ENCODE results near the gene DNM3.

The DNM3 gene

GRCh38 chr1:172118618-172119017, 277.3 kb downstream of the DNM3 start:
- DNase-seq, result no peak

GRCh38 chr1:172119184-172119583, 277.9 kb downstream of the DNM3 start:
- no peak for DNase-seq

DNA sequence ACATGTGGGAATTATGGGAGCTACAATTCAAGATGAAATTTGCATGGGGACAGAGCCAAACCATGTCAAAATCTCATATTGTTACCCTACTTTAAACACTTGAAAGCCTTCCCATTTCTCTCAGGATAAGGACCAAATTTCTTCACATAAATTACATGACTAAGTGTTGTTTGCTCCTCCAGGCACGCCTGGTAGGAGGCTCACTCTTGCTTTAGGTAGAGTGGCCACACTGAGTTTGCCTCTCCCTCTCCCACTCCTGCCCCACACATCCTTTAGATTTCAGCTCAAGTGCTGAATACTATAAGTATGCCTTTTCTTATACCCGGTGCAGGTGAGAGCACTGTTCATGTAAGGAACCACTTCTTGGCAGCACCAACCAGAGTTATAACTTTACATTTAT, 279.1 kb downstream of the DNM3 start:
- DNase-seq, result no peak

- no peak for DNase-seq
These were observed 279.9 kb downstream of the DNM3 start for GRCh38 chr1:172121081-172121717.

GRCh38 chr1:172122381-172122780, 281.1 kb downstream of the DNM3 start:
- DNase-seq, result no peak

DNA sequence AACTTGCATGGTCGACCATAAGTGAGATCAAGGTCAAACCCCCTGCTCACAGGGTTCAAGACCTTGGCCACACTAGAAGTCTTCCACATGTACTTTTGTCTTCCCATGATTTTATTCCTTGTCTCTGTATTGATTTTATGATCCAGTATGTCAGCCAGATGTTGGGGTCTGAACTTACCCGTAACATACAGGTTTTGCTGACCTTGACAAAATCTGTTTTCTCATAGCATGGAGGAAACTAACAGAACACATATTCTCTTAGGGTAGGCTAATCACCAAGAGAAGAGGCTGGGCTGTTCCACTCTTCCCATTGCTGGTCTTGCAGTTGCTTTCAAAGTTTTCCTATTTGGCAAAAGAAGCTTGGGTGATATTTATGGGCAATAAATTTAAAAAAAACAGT, 284.0 kb downstream of the DNM3 start:
- no peak for DNase-seq

- DNase-seq, result no peak
These were observed 284.6 kb downstream of the DNM3 start for GRCh38 chr1:172125812-172126430.

GRCh38 chr1:172132836-172133235, 291.5 kb downstream of the DNM3 start:
- DNase-seq, result no peak

GRCh38 chr1:172134087-172134731, 292.9 kb downstream of the DNM3 start:
- no peak for DNase-seq

DNA sequence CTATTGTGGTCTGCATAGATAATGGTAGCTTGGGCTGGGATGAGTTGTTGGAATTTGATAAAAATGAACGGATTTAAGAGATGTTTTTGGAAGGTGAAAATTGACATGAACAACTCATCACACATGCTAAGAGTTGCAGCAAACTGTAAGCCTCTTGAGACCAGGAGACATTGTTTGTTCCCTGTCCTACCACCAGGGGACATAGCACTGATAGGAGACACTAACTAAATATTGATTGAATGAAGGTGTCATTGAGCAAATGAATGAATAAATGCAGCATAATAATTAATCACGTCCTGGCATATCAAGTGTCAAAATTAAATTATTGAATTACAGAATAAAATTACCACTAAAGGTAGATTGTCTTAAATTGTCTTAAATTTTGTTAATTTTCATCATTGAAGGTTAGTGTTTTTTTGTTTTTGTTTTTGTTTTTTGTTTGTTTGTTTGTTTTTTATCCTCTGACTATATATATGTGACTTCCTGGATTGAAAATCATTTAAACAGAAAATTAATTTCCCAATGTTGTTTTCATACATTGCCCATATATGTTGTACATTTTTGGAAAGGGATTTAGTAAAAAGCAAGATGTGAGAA, 293.9 kb downstream of the DNM3 start:
- no peak for DNase-seq

GRCh38 chr1:172135978-172136610, 294.8 kb downstream of the DNM3 start:
- DNase-seq, result no peak

DNA sequence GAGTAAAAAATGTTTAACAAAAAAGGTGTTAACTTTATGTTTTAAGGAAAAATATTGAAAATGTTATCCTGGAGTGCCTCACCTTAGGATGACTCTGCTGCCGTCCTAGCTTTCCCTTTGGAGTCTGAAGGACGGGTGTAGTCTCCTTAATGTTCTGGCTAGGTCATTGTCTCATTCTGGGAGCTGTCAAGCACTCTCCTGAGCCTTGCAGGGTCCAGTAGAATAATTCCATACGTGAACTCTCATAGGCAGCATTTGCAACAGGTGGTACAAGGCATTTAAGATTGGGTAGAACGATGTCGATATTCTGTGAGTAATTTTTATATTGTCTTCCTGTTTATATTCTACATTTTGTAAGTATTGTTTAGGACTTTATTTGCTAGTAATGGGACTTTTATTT, 295.6 kb downstream of the DNM3 start:
- no peak for DNase-seq

DNA sequence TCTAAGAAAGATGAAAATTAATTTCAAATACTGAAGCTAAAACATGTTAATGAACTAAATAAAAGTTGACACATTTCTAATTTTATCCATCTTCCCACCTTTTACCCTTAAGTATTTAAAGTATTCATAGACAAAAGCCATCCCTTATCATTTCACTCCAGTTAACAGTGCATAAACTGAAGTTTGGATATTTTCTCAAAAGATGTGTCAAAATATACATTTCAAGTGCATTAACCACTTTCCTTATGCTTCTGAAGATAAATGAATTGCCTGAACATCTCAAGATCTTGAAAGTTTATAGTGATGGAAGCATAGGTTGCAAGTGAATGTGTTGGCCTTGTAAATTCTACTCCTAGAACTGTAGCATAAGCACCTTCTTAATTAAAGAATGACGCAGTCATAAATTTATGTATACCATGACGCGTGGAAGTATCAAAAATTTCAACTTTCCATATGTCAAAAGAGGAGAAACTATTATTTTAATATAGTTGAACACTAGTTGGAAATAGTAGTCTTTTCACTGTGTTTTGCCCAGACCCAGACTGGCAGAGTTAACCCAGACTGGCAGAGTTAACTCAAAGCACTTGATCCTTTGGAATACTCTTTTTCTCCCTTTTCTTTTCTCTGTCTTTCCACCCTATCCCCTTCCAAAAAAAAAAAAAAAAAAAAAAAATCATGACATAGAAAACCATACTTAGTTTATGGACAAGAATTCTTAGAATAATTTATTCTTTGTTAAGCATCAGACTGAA, 296.6 kb downstream of the DNM3 start:
- DNase-seq, result no peak

DNA sequence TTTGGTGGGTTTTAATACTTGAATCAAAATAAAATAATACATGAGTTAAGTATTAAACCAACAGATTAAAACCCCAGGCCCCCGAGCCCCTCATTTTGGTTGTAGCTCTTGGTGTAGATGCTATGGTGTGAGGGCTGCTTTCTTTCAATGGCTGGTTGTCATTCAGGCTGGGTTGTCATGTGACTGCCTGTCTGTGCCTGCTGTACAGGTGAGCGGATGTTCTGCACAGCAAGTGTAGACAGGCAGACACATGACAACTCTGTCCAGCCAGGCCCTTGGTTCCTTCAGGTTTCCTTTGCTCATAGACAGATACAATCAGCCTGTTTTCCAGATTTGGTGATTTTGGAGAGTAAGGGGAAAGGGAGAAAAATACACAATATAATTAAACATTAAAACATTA, 297.3 kb downstream of the DNM3 start:
- DNase-seq, result no peak

GRCh38 chr1:172139196-172139595, 297.9 kb downstream of the DNM3 start:
- no peak for DNase-seq

DNA sequence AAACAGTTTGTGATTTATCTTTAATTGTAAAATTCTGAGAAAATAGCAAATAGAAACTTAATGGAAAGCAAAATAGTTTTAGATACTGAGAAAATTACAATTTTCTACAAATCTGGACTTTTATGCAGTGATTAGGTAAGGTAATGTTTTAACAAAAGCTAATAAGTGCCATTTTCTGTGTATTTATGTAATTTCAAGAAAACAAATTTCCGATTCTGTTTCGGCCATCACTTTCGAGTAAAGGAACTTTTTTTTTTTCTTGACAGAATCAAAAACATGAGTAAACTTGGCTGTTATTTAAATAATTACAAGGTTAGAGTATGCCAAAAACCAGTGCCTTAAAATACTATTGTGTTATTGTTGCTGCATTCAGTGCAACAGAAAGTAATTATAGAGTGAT, 298.8 kb downstream of the DNM3 start:
- DNase-seq, result no peak

GRCh38 chr1:172140591-172140990, 299.3 kb downstream of the DNM3 start:
- no peak for DNase-seq

DNA sequence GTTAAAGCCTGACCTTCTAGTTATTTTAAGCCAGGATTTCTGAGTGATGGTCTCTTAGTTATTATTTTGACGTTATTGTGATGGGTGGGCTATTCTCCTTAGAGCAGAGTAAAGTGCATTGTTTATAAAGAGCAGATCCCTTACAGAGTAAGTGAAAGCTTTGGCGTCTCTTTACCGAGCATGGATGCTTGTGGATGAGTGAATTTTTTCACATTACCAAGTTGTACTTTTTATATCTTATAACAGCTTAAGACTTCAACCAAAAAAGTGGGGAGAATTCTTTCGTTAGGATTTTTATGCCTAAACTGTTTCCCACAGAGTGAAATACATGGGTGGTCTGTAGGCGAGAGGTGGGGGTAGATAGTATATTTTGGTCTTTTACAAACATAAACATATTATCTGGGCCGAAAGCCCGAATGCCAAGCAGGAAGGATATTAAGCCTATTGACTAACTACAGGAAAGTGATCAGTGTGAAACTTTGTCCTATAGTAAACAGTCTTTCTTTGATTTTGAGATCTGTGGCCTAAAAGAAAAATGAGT, 300.1 kb downstream of the DNM3 start:
- no peak for DNase-seq

DNA sequence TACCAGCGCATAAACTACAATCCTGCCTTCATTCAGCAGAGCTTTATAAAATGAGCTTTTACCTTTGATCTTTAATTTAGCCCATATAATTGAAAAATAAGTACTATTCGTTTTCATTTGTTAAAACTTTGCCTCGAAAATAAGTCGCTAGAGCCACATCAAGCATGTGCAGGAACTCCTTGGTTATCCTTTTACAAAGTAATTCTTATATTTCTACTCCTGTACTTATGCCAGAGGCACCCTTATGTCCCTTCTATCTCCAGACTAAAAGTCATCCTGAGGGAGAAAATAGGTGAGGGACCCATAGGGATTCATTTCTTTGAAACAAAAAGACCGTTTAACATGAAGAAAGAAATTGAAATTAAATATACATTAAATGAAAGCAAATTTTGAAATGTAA, 301.0 kb downstream of the DNM3 start:
- no peak for DNase-seq

- DNase-seq, result no peak
These were observed 302.2 kb downstream of the DNM3 start for GRCh38 chr1:172143384-172144055.

- no peak for DNase-seq
These were observed 303.3 kb downstream of the DNM3 start for GRCh38 chr1:172144445-172145061.

GRCh38 chr1:172145231-172145651, 303.9 kb downstream of the DNM3 start:
- DNase-seq, result no peak

Measured in SHP77 treated with DMSO at 0.1 percent for 48 hours (cell line).